Stimulated activated CD4-positive, alpha-beta T cell treated with anti-CD3 and anti-CD28 coated beads, Interleukin-12 subunit alpha, Interleukin-12 subunit beta, amount 100 ng/mL, for 24 hours (primary cell): Measurements from ENCODE around the gene HTR4.

Source experiments
- DNase-seq, 2 experiments: peaks; one replicate each; pipeline ENCODE4 v3.0.0-alpha.2; 2020; ENCODE audit warnings: low read depth in 2 of 2

Gene HTR4

GRCh38 chr5:148663509-148663908 is 9.2 kb upstream of the HTR4 start:
- no peak for DNase-seq

DNA sequence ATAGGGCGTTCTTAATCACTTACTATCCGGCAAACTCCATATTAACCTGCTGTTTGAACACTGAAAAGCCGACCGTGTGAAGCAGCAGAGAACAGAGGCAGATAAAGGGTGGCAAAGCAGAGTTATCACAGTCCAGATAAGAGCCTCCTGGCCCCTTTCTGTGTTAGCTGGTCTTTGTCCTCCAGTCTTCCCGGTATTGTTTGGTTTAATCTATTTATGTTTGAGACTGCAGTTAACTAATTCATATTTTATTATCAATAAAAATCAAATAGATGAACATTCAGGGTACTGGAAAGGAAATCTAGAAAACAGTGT is 6.0 kb upstream of the HTR4 start:
- DNase-seq: no peak

GRCh38 chr5:148659641-148660345 is 5.5 kb upstream of the HTR4 start:
- DNase-seq: no peak

GRCh38 chr5:148653291-148653835 is 964 bp downstream of the HTR4 start:
- DNase-seq: no peak

DNA sequence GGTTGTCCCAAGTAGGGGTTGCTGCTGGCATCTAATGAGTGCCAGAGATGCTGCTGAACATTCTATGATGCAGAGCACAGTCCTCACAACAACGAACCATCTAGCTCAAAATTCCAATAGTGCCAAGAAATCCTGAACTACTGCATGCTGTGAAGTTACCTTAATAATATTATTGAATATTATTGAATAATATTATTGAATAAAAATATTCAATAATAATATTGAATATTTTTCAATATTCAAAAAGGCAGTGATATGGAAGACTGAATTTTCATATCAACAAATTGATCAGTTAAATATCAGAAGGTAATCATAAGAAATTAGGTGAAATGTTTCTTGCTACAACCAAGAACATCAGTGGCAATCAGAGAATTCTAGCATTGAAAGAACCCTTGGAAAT is 2.8 kb downstream of the HTR4 start:
- DNase-seq: no peak

DNA sequence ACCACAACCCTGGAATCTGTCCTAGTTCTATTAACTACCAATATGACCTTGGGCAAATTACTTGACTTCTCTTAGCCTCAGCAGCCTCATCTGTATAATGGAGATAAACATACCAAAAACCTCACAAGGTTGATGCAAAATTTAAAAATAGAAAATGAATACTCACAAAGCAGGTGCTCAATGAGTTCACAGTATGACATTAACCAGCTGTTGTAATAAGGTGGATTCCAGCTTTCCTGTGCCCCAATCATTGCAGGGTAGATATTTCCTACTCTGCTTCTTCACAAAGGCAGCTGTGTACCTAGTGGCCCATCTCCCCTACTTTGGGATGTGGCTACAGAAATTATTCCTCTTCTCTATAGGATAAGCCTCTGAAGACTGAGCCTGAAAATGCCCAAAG is 8.8 kb downstream of the HTR4 start:
- no peak for DNase-seq

- DNase-seq: no peak
Measured at GRCh38 chr5:148641735-148642134, 12.6 kb downstream of the HTR4 start.

DNA sequence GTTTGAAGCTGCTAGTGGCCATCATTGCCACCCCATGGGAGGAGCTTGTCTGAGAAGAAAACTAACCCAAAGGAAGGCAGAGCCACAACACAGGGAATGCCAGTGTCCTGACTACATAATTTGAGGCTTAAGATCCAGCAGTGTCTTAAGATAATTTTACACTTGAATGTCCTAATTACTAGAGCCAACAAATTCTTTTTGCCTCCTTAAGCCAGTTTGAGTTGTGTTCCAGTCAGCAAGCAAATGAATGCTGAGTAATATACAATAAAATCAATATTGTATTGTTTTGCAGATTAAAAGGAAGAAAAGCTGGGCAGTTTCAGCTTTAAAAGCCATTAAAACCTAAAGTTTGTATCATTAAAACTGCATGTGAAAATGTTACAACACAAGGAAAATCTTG is 13.9 kb downstream of the HTR4 start:
- no peak for DNase-seq

DNA sequence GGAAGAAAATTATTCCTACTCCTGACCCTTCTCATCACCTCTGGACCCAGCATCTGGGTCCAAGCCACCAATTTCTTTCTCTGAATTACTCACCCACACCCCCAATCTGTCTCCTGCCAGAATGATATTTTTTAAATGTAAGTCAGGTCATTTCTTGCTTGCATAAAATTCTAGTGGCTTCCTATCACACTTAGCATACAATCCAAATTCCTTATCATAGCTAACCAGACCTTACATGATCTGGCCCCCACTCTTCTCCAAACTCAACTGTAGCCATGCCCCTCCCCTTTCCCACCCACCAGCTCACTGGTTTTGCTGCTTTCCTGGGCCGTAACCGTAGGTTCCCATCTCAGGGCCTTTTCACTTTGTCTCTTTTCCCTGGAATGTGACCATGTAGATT is 15.2 kb downstream of the HTR4 start:
- DNase-seq: no peak

DNA sequence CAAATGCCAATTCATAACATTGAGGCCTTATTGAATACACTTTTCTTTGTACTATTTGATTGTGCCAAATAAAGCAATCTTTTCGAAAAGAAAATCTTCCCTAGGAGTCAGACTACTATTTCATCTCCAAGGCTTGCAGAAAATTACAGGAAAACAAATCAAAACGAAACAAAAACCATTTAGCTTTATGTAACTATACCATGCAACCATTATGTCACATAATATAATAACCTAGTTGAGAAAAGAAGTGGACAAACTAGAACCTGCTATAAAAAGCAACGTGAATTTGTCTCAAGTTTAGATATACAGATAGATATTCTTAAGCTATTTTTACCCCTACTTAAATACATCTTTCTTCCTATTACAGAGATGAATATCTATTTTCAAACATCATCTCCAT is 18.0 kb downstream of the HTR4 start:
- DNase-seq: no peak

GRCh38 chr5:148635321-148636083 is 18.8 kb downstream of the HTR4 start:
- DNase-seq: no peak

DNA sequence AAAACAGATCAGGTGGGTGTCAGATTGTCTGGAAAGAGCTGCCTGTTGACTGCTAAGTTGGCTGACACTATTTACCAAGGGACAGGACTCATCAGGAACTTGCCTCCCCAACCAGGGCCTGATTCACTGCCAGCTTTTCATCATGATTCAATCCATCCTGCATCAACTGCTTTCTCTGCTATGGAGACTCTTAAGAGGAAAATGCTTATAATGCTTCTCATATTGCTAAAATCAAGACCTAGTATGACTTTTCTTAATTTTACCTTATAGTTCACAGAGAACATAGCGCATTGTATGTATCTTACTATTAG is 21.3 kb downstream of the HTR4 start:
- DNase-seq: no peak

- no peak for DNase-seq
Measured at GRCh38 chr5:148632255-148633066, 21.9 kb downstream of the HTR4 start.

DNA sequence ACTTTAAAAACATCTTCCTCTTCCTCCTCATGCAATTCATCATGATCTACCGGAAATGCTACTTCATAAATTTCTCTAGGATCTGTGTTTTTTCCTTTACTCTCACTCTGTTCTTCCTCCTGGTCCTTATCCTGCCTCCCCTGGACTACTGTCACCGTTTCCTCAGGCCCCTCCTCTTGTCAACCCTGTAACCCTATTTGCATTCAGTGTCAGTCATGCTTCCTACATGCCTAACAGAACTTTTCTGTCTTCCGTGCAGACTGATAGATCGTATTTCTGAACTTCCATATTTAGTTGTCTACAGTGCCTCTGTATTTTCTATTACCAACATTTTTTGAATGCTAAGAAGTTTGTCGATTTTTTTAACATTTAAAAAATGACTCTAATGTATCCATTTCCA is 27.3 kb downstream of the HTR4 start:
- no peak for DNase-seq

DNA sequence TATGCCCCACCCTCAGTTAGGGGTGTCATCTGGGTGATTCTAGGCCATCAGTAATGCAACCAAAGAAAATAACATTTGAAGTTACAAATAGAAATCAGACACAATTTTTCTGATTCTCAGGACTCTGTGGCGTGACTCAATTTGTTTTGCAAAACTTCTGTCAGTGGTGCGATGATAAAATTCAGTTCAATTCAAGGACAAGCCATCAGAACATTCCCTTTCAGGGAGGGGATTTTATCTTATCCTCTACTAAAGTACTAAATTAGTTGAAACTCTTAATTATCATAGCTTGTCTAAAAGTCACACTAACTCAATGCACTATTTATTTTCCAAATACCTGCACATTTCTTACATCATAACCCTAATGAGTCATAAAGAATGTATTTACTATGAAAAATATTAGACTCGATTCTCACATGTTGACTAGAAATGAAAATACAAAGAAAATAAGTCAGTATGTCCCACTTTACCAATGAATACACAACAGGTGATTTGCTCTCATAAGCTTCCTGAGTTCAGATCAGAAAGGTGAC is 28.2 kb downstream of the HTR4 start:
- DNase-seq: no peak

DNA sequence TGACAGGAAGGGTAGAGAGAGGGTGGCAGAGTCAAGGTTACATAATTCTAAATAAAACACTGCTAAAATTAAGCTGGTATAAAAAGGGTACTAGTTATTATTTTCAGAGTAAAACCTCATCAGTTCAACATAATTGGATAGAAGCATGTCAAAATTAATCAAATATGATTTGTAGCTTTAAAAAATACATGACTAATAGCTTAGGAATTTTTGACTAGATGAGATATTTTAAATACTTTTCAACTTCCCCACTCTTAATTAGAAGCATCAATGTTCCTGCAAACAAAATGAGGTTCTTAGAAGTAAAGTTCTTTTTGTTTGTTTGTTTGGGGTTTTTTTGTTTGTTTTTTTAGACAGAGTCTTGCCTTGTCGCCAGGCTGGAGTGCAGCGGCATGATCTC is 29.1 kb downstream of the HTR4 start:
- no peak for DNase-seq

DNA sequence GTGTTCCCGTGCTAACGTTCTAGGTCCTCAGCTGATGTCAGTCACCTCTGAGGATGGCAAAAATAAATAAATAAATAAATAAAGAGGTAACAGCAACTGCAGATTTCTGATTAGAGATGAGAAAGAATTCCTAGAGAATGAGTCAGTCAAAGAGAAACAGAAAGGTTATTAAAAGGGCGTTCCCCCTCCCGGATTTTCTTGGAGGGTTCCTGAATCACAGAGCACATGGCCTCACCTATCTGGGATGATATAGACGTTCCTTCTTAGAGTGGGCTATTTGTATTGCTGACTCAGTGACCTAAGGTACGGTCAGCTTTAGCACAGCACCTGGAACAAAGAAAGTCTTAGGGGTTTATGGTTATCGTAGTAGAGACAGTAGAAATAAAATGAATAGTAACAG is 30.6 kb downstream of the HTR4 start:
- no peak for DNase-seq

DNA sequence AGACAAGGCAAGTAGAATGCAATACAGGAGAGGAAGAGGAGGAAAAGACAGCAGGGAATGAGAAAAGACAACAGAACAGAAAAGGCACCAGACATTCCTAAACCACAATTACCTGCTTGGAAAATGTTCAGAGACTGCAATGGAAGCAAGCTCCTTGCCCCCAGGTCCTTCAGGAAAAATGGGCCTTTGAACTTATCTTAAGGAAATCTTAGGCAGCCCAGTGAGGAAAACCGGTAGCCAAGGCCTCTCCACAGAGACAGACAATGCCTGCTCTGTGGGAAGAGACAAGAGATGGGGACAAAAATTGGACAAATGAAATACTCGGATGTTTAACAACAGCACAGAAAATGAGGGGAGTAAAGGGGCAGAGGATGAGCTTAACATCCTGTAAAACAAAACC is 31.2 kb downstream of the HTR4 start:
- DNase-seq: no peak

GRCh38 chr5:148620696-148621095 is 33.6 kb downstream of the HTR4 start:
- no peak for DNase-seq

DNA sequence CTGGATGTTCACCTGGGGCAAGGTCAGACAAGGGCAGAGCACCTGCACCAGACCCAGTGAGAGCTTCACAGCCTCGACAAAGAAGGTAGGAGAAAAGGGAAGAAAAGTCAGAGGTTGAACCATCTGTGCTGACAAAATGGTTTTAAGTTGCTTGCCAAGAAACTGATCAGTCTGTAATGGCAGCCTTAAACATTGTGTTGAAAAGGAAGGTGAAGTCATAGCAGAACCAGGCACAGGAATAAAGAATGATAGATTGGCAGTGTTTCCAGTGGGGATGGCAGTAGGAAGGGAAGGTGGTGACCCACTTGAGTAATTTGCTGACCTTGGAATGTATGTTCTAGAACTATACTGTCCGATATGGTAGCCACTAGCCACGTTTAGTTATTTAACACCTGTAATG is 34.2 kb downstream of the HTR4 start:
- DNase-seq: no peak

- DNase-seq: no peak
Measured at GRCh38 chr5:148619484-148619883, 34.8 kb downstream of the HTR4 start.

- DNase-seq: no peak
Measured at GRCh38 chr5:148615644-148616275, 38.6 kb downstream of the HTR4 start.
